ENCODE data around the gene SDCBP2.

SDCBP2 gene

DNA sequence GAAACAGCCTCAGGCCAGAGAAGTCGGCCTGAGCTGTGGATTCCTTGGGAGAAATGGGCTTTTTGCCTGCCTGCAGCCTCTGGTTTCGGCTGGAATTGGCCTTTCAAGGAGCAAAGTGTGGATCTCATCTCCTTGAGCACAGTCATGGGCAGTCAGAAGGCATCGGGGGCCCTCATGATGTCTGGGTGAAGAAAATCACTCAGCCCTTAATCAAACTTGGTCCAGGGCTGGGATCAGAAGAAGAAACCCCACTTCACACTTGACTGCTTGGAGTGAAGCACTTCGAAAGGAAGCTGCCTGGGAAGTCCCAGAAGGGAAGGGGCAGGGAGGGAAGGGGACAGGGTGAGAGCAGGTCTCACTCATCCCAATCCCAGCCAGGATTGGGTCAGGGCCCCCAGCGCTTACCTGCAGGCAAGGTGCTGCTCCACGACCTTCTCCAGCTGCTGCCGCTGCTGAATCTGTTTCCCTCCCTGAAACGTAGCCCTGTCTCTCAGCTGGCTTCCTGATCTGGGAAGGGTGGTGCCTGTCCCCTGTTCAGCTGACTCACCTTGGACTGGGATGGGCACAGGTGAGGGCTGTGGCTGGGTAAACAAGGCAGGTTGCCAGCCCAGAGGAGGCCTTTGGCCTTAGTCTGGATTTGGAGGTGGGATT lies at the start of gene SDCBP2:
TSS of gene SDCBP2 (minus strand) at position 460 of the 651 bp plus-strand sequence. CDS start 8,723 bp downstream, outside the sequence.
- no peak for DNase-seq (ENCODE audit: low spot score)

DNA sequence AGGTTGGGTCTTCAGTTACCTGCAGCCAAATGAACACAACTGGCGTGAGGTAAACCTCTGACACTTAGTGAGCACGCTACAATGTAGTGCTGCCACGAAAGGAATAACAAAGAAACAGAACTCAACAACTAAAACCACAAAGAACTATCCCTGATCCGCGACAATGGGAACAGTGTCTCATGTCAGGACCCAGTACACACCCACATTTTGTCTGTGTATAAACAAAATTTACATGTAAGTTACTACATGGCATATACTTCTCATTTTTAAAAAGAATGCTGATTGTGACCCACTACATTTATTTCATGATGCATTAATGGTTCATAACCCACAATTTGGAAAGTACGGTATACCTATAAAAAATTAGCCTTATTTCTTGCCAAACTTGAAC lies 49.8 kb upstream of the SDCBP2 start:
- no peak for DNase-seq (ENCODE audit: low spot score)

GRCh38 chr20:1377984-1378734 lies 49.2 kb upstream of the SDCBP2 start:
- DNase-seq (ENCODE audit: low spot score) = peak; percentile 18

DNA sequence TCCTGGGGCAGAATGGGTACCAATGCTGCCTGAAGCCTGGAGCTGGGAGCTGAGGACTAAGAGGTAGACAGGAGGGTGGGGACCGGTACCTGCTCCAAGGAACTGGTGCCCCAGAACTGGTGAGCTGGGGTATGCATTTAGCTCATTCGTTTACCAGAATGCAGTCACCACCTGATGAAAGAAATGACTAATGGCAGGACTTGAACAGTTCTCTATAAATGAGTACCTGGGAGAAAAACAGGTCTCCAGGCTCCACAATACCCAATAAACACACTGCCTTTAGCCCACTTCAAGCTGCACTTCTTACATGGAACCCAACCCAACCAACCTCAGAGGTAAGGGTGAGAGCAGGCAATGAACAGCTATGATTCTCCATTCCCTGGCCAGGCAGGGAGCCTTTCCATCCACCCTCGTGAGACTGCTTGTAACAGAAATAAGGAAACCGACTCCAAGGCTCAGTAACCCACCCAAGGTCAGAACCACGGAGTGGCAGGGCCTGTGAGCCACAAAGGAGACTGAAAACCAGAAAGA lies 48.5 kb upstream of the SDCBP2 start:
- DNase-seq (ENCODE audit: low spot score) = no peak

DNA sequence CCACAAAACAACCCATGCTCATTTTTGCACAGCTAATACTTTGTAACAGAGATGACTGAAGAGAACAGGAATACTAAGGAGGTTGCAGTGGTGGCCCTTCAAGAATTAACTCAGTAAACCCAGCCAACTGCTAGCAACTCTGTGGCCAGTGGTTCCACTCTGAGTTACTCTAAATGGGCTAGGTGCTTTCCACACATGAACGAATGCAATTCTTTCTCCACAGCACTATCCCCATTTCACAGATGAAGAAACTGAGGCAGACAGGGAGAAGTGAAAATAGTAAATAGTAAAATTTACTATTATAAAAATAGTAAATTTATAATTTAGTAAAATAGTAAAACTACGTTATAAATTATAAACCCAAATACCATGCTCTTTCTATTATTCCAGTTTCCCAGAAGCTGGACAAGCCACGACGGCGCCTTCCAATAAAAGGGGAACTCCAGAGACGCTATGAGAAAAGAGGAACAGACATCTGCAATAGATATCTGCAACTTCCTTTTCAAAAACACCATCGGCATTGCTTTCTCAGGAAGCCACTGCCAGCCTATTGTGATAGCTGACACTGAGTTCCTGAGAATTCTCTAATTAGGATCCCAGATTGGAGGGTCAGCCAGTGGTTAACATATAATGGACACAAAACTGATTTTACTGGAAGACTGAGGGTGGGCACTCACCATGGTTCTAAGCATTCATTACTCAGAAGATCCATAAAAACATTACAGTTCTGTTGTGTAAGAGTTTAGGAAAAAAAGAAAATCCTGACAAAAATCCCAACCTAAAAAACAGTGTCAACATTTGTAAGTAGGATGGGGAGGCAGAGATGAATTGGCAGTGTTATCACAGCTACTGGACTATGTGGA lies 47.7 kb upstream of the SDCBP2 start:
- no peak for DNase-seq (ENCODE audit: low spot score)

DNA sequence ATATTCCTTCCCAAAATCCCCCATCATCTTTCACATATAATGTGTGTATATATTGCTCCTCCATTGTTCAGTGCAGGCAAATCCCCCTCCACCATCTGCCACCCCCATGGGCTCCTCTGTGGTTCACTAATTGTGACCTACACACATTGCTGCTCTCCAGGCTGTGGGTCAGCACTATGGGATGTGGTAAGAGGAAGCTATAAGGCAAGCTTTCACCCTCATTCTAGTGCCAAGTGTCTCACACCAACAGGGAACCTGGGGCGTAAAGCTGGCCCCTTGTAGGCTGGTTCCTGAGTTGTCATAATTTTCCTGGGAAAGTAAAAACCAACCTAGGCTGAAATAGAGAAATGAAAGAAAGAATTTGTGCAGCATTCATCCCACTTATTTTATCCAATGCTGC lies 47.1 kb upstream of the SDCBP2 start:
- DNase-seq (ENCODE audit: low spot score) = no peak

DNA sequence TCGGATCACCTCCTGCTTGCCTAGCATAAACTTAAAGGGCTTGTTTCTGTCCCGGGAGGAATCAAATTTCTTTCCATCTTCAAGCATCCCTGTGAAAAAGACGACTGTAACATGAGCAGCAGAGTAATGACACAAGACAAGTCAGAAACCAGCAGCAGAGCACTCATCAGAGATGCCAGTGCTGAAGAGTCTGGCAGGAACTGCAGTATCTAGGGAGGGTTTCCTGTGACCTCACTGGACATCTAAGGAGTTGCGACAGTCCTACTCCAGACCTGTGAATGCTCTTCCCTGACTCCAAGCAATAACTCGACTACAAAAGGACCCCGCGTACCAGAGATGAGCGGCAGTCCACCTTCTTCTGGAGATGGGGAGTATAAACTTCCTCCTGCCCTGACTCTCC lies 46.6 kb upstream of the SDCBP2 start:
- peak; percentile 44 for DNase-seq (ENCODE audit: low spot score)

DNA sequence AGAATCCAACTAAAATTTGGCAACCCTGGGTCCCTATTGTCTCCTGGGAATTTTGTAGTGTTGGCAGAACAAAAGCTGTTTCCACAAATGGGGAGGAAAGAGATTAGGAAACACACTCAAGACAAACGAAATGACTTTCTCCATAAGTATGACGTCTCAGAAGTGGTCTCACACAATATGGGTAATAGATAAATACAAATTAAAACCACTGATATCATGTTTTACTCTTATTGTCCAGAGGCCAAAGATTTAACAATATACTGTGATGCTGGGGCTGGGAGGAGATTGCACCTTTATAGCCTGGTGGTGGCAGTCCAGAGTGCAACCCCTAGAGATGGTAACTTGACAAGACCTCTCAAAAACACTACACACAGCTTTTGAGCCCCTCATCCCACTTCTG lies 45.3 kb upstream of the SDCBP2 start:
- no peak for DNase-seq (ENCODE audit: low spot score)

GRCh38 chr20:1373614-1374013 lies 44.7 kb upstream of the SDCBP2 start:
- DNase-seq (ENCODE audit: low spot score) = no peak

DNA sequence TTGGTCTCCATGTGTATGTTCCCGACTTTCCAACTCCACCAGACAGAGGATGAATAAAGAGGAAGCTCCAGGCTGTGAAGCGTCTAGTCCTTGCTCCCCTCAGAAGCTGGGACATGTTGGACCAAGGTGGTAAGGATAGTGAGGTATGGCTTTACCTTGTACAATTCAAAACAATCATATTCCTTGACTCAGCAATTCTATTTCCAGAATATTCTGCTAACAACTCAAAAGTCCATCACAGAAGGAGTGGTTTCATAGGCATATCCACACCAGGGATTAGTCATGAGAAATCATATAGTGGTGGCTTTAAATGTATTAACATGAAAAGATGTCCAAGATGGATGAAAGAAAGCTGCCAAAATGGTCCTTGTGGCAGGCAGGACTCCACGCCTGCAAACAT lies 44.1 kb upstream of the SDCBP2 start:
- DNase-seq (ENCODE audit: low spot score) = no peak

DNA sequence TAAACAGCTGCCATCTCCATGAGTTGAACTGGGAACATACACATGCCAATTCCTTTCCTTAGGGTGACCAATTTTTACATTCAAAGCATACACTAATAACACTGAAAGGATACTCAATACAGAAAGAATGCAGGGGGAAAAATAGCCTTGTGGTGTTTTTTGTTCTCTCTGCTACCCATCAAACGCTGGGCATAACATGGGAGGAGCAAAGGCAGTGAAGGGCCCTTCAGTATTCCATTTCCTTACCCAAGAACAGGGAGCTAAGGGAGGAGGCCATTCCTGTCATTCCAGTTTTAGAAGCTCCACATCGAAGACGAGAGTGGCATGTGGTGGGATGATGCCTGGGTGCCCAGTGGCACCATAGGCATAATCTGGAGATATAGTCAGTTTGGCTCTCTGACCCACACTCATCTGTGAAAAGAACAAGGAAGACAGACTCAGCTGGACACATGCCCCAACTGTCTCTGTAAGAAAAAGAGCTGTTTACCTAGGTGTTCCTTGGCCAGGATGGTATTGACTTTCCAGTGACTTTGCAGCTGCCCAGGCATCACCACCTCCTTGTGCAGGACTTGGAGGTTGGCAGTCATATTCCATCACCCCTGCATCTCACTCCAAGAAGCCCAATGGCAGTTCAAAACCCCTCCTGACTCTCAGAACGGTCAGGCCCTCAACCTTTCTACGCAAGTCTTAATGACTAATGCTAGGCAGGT lies 43.0 kb upstream of the SDCBP2 start:
- no peak for DNase-seq (ENCODE audit: low spot score)

DNA sequence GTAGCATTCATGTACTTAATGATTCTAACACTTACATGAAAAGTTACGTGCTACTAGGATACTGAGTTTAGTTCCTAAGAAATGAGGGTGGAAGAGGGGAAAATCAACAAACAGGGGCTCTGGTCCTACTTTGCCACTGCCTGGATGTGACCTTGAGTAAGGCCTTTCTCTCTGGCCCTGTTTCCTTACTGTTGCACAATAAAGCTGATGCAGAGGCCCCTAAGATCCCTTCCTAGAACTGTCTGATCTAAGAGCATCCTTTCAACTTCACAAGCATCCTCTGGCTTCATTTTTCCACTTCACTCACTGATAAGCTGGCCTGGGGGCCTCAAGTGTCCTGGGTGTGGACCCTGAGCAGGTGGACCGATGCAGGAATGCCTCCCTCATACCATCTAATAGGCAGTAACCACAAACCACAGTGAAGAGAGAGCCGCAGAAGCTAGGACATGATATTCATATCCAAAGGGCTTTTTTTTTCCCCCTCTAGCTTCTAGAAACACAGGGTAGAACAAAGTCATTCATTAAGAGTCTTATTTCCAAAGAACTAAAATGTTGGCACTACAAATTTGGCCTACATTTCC lies 42.4 kb upstream of the SDCBP2 start:
- no peak for DNase-seq (ENCODE audit: low spot score)

DNA sequence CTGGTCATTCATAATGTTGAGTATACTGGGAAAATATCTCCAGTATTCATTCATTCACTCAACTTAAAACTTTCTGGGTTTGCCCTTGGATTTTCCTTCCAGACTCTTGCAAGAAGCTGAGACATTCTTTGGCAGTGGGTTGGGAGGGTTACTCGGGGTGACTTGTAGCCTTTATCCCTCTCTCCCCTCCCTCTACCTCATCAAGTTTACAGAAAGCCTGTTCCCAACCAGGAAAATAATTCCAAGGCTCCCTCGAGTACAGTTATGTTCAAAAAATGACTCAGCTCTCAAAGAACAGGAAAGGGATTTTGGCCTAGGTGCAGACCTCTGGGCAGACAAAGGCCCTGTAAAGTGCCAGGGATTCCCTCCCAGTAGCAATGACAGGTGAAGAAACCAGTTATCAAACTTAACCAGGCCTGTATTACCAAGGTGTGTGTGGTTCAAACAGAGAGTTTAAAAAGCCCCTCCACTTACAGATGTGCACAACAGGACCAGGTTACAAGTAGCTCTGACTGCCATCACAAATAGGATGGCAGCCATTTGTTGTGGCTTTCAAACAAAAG lies 41.7 kb upstream of the SDCBP2 start:
- peak; percentile 16 for DNase-seq (ENCODE audit: low spot score)

DNA sequence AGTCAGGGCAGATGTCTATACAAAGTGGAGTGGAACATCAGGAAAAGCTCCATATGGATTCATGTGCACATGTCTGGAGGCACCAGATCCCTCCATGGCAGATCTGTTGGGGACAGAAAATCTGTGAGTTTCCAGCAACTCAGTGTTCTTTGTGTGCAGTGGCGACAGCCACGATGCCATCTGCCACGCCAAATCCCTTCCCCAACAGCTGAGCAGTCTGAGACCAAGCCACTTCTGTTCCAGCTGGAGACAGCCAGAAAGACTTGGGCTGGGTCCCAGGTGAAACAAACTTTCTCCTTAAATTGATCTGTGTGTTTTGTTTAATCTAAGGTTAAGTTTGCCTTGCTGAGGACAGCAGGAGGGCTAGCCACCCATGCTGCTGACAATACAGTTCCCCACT lies 41.0 kb upstream of the SDCBP2 start:
- DNase-seq (ENCODE audit: low spot score) = no peak

- DNase-seq (ENCODE audit: low spot score) = peak; percentile 20
These were observed 39.7 kb upstream of the SDCBP2 start for GRCh38 chr20:1368448-1369199.

- DNase-seq (ENCODE audit: low spot score) = no peak
These were observed 38.5 kb upstream of the SDCBP2 start for GRCh38 chr20:1367479-1367878.

- no peak for DNase-seq (ENCODE audit: low spot score)
These were observed 35.2 kb upstream of the SDCBP2 start for GRCh38 chr20:1364106-1364505.

DNA sequence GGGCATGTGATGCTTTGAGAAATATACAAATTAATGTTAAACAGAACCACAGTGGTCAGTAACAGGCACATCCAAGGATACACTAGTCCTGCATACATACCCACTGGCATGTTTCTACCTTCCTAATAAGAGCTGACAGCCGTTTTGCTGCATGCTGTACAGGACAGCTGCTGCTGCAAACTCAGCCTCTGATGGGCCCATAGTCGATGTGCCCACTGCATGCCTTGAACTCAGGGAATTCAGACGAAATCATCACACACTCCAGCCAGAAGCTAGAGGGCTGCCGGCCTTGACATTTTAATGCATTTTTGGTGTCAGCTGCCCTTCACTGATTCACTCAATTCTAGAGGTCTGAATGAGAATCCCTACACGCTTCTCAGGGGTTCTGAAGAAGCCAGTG lies 34.6 kb upstream of the SDCBP2 start:
- no peak for DNase-seq (ENCODE audit: low spot score)

DNA sequence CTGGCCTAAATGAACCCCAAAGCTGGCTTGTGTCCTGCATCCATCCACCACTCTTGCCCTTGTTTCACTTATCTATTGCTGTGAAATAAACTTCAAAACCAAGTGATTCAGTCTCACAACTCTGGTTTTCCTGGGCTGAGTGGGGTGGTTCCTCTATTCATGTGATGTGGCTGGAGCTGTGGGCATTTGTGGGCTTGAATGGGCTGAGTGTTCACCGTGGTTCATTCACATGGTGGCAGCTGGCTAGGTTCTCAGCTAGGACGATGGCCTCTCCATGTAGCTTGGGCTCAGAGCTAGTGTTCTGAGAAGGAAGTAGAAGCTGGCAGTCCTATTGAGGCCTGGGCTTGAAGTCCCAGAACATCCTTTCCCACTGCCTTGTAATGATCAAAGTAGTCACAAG lies 33.5 kb upstream of the SDCBP2 start:
- no peak for DNase-seq (ENCODE audit: low spot score)

GRCh38 chr20:1360094-1360846 lies 31.3 kb upstream of the SDCBP2 start:
- no peak for DNase-seq (ENCODE audit: low spot score)

All from AG08396 (cell line).